Mucosa of rectum (tissue), 2 donors: ENCODE results near the gene CHADL.
A peak's percentile ranks its signal among the peaks of the same experiment; 100 is the strongest.

Experiments
- H3K27ac ChIP-seq, 2 donors: one replicate each; pipeline ENCODE4 v1.7.0; 2013; ENCODE audit warnings: inconsistent platforms in 2 of 2, low read depth in 2 of 2, low read length in 2 of 2
- H3K27me3 ChIP-seq, 2 donors: one replicate each; pipeline ENCODE4 v1.7.0; 2013; ENCODE audit warnings: low read length in 2 of 2; ENCODE audit not compliant: control insufficient read depth in 2 of 2, insufficient read depth in 2 of 2
- H3K36me3 ChIP-seq, 2 donors: one replicate each; pipeline ENCODE4 v1.7.0; 2013; ENCODE audit warnings: low read length in 2 of 2; ENCODE audit not compliant: control insufficient read depth in 2 of 2, insufficient read depth in 2 of 2
- H3K4me1 ChIP-seq, 2 donors: one replicate each; pipeline ENCODE4 v1.7.0; 2013; ENCODE audit warnings: low read length in 2 of 2, mild to moderate bottlenecking in 1 of 2; ENCODE audit not compliant: control insufficient read depth in 2 of 2, insufficient read depth in 2 of 2
- H3K4me3 ChIP-seq, 2 donors: one replicate each; pipeline ENCODE4 v1.7.0; 2013; ENCODE audit warnings: low read length in 2 of 2
- H3K9ac ChIP-seq, 2 donors: one replicate each; pipeline ENCODE4 v1.7.0; 2013; ENCODE audit warnings: low read length in 2 of 2, low read depth in 1 of 2, mild to moderate bottlenecking in 1 of 2
- H3K9me3 ChIP-seq, 2 donors: one replicate each; pipeline ENCODE4 v1.7.0; 2013; ENCODE audit warnings: low read length in 2 of 2; ENCODE audit not compliant: control insufficient read depth in 2 of 2
- donor health status: healthy.
- donor health status: Normal muscosa, but diverticular disease.

The CHADL gene

GRCh38 chr22:41245917-41246499 lies 5.3 kb upstream of the CHADL start:
- H3K9ac ChIP-seq: no peak overlapping the region
- no peak overlapping the region for H3K4me3 ChIP-seq
- no peak overlapping the region for H3K27ac ChIP-seq
- H3K4me1 ChIP-seq: no peaks in the 10 kb centered on the region
- H3K9me3 ChIP-seq: no peaks in the 10 kb centered on the region
- peaks cover 48 to 50% of the 10 kb centered on the region in 2 donors for H3K36me3 ChIP-seq
- H3K27me3 ChIP-seq: no peaks in the 10 kb centered on the region

GRCh38 chr22:41243361-41243760 lies 2.6 kb upstream of the CHADL start:
- H3K36me3 ChIP-seq: peaks cover 22 to 23% of the 10 kb centered on the region in 2 donors
- H3K27me3 ChIP-seq: no peaks in the 10 kb centered on the region
- no peaks in the 10 kb centered on the region for H3K4me1 ChIP-seq
- H3K9me3 ChIP-seq: no peaks in the 10 kb centered on the region
- no peak overlapping the region for H3K4me3 ChIP-seq
- no peak overlapping the region for H3K27ac ChIP-seq
- no peak overlapping the region for H3K9ac ChIP-seq

GRCh38 chr22:41242396-41243117 lies 1.8 kb upstream of the CHADL start:
- Histone ChIP-seq H3K27ac (no peak overlapping the region), H3K27me3 (no peaks in the 10 kb centered on the region), H3K4me1 (peaks cover 2 to 4% of the 10 kb centered on the region in 2 donors), H3K36me3 (peaks cover 14 to 19% of the 10 kb centered on the region in 2 donors), H3K4me3 (no peak overlapping the region), H3K9ac (no peak overlapping the region), H3K9me3 (no peaks in the 10 kb centered on the region)

- H3K9me3 ChIP-seq: no peaks in the 10 kb centered on the region
- H3K27ac ChIP-seq: no peak overlapping the region
- no peak overlapping the region for H3K4me3 ChIP-seq
- H3K4me1 ChIP-seq: peaks cover 10 to 11% of the 10 kb centered on the region in 2 donors
- H3K9ac ChIP-seq: no peak overlapping the region
- no peaks in the 10 kb centered on the region for H3K27me3 ChIP-seq
- peaks cover 8% of the 10 kb centered on the region in 2 donors for H3K36me3 ChIP-seq
Observed at GRCh38 chr22:41241133-41241676, 474 bp upstream of the CHADL start.

GRCh38 chr22:41239443-41240128 lies 1.1 kb downstream of the CHADL start:
- no peaks in the 10 kb centered on the region for H3K36me3 ChIP-seq
- no peaks in the 10 kb centered on the region for H3K27me3 ChIP-seq
- H3K4me1 ChIP-seq: peaks cover 10 to 11% of the 10 kb centered on the region in 2 donors
- no peak overlapping the region for H3K27ac ChIP-seq
- no peak overlapping the region for H3K4me3 ChIP-seq
- H3K9ac ChIP-seq: no peak overlapping the region
- no peaks in the 10 kb centered on the region for H3K9me3 ChIP-seq

- no peaks in the 10 kb centered on the region for H3K36me3 ChIP-seq
- H3K27me3 ChIP-seq: no peaks in the 10 kb centered on the region
- H3K4me3 ChIP-seq: no peak overlapping the region
- peaks cover 10 to 11% of the 10 kb centered on the region in 2 donors for H3K4me1 ChIP-seq
- peak overlapping the region in 1 of 2 donors; percentile 64 for H3K9ac ChIP-seq
- H3K9me3 ChIP-seq: no peaks in the 10 kb centered on the region
- H3K27ac ChIP-seq: no peak overlapping the region
Observed at GRCh38 chr22:41238570-41239442, 1.9 kb downstream of the CHADL start.

GRCh38 chr22:41237707-41238569 lies 2.8 kb downstream of the CHADL start:
- peaks cover 10 to 11% of the 10 kb centered on the region in 2 donors for H3K4me1 ChIP-seq
- no peaks in the 10 kb centered on the region for H3K27me3 ChIP-seq
- no peak overlapping the region for H3K27ac ChIP-seq
- peak overlapping the region; percentile 61 to 62 for H3K4me3 ChIP-seq
- no peaks in the 10 kb centered on the region for H3K9me3 ChIP-seq
- H3K9ac ChIP-seq: peak overlapping the region in 1 of 2 donors; percentile 64
- no peaks in the 10 kb centered on the region for H3K36me3 ChIP-seq

GRCh38 chr22:41237036-41237706 lies 3.6 kb downstream of the CHADL start:
- peak overlapping the region in 1 of 2 donors; percentile 64 for H3K9ac ChIP-seq
- H3K36me3 ChIP-seq: no peaks in the 10 kb centered on the region
- H3K9me3 ChIP-seq: no peaks in the 10 kb centered on the region
- H3K4me1 ChIP-seq: peaks cover 10 to 11% of the 10 kb centered on the region in 2 donors
- no peaks in the 10 kb centered on the region for H3K27me3 ChIP-seq
- no peak overlapping the region for H3K27ac ChIP-seq
- H3K4me3 ChIP-seq: peak overlapping the region; percentile 61 to 62
